OCI-LY3 (cell line): ENCODE measurements around the gene FAM240A.
"Not testable (repeated sequence)": the region's sequence is repeated elsewhere in the genome, so short reads cannot be mapped to it uniquely, and the experiment has no call there.

Source experiments
- EZH2phosphoT487 ChIP-seq: fragments of 200-600 bp; shearing (Covaris generic); IDR thresholded peaks from 2 replicates; pipeline ENCODE4 v1.6.1; 2018; ENCODE audit warnings: antibody characterized with exemption, mixed run types, low read depth
- TF ChIP-seq, protein P1 (sequence below): fragments of 200-600, 300-600 bp; sonication (generic); IDR thresholded peaks from 2 replicates; pipeline ENCODE4 v1.5.1; 2014; ENCODE audit warnings: antibody characterized with exemption, low read length, low read depth

- TF ChIP-seq, protein P1, sequence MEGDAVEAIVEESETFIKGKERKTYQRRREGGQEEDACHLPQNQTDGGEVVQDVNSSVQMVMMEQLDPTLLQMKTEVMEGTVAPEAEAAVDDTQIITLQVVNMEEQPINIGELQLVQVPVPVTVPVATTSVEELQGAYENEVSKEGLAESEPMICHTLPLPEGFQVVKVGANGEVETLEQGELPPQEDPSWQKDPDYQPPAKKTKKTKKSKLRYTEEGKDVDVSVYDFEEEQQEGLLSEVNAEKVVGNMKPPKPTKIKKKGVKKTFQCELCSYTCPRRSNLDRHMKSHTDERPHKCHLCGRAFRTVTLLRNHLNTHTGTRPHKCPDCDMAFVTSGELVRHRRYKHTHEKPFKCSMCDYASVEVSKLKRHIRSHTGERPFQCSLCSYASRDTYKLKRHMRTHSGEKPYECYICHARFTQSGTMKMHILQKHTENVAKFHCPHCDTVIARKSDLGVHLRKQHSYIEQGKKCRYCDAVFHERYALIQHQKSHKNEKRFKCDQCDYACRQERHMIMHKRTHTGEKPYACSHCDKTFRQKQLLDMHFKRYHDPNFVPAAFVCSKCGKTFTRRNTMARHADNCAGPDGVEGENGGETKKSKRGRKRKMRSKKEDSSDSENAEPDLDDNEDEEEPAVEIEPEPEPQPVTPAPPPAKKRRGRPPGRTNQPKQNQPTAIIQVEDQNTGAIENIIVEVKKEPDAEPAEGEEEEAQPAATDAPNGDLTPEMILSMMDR = not testable (repeated sequence)
- TF ChIP-seq EZH2phosphoT487 = not testable (repeated sequence)
These were observed 25.1 kb upstream of the FAM240A start for GRCh38 chr3:46587268-46587667.
